ENCODE measurements around the gene CDK5RAP1. TPM values are rescaled to one million over a fixed set of nuclear protein-coding genes. Genes with fewer than 3 reads are reported as not detected.

CDK5RAP1 gene
- total RNA-seq, 2 donors from 2014 or later: 45.2 to 59.7 TPM

GRCh38 chr20:33310327-33310899 lies 90.9 kb downstream of the CDK5RAP1 start:
- Mint-ChIP-seq H3K27me3 (ENCODE audit: insufficient read depth) (no peaks in the 10 kb centered on the region), H3K9me3 (no peaks in the 10 kb centered on the region), H3K4me1 (no peaks in the 10 kb centered on the region), H3K4me3 (no peak overlapping the region), H3K36me3 (ENCODE audit: low read depth) (no peaks in the 10 kb centered on the region), H3K27ac (no peak overlapping the region)
- Histone ChIP-seq H3K27me3 (ENCODE audit: control insufficient read depth, insufficient read depth, low read length, poor library complexity, severe bottlenecking) (no peaks in the 10 kb centered on the region), H3K4me3 (ENCODE audit: low read length) (no peak overlapping the region), H3K27ac (ENCODE audit: low read depth, low read length) (no peak overlapping the region), H3K9me3 (ENCODE audit: control insufficient read depth, low read length) (no peaks in the 10 kb centered on the region), H3K36me3 (ENCODE audit: control insufficient read depth, insufficient read depth, low read length) (no peaks in the 10 kb centered on the region), H3K4me1 (ENCODE audit: control insufficient read depth, insufficient read depth, low read length) (no peaks in the 10 kb centered on the region), H3K9ac (ENCODE audit: extremely low read depth, low read length, poor library complexity, severe bottlenecking) (no peak overlapping the region)
- TF ChIP-seq, protein P1, sequence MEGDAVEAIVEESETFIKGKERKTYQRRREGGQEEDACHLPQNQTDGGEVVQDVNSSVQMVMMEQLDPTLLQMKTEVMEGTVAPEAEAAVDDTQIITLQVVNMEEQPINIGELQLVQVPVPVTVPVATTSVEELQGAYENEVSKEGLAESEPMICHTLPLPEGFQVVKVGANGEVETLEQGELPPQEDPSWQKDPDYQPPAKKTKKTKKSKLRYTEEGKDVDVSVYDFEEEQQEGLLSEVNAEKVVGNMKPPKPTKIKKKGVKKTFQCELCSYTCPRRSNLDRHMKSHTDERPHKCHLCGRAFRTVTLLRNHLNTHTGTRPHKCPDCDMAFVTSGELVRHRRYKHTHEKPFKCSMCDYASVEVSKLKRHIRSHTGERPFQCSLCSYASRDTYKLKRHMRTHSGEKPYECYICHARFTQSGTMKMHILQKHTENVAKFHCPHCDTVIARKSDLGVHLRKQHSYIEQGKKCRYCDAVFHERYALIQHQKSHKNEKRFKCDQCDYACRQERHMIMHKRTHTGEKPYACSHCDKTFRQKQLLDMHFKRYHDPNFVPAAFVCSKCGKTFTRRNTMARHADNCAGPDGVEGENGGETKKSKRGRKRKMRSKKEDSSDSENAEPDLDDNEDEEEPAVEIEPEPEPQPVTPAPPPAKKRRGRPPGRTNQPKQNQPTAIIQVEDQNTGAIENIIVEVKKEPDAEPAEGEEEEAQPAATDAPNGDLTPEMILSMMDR (conservative IDR thresholded peaks at IDR 0.05): no peak
- WGBS, 2 experiments (ENCODE audit: insufficient coverage in 1 of 2, insufficient read length in 1 of 2): 80 to 88% methylated on average over 3 to 6 of the region's 6 CpGs
- no peak for DNase-seq

DNA sequence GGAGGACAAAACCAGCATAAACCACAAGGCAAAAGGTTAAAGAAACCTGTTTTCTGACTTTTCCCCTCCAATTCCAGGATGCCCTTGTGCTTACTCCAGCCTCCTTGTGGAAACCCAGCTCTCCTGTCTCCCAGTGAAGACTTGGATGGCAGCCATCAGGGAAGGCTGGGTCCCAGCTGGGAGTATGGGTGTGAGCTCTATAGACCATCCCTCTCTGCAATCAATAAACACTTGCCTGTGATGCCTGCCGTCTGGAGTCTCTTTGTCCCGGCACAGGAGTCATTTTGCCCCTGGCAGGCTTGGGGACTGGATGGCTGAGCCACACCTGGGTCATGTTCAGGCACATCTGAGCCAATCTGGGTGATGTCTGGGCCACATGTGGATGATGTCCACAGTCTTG lies 91.7 kb downstream of the CDK5RAP1 start:
- Mint-ChIP-seq H3K4me3 (no peak overlapping the region), H3K36me3 (ENCODE audit: low read depth) (no peaks in the 10 kb centered on the region), H3K9me3 (no peaks in the 10 kb centered on the region), H3K4me1 (no peaks in the 10 kb centered on the region), H3K27ac (no peak overlapping the region), H3K27me3 (ENCODE audit: insufficient read depth) (no peaks in the 10 kb centered on the region)
- TF ChIP-seq, protein P1 (conservative IDR thresholded peaks at IDR 0.05): no peak
- Histone ChIP-seq H3K36me3 (ENCODE audit: control insufficient read depth, insufficient read depth, low read length) (no peaks in the 10 kb centered on the region), H3K9ac (ENCODE audit: extremely low read depth, low read length, poor library complexity, severe bottlenecking) (no peak overlapping the region), H3K4me3 (ENCODE audit: low read length) (no peak overlapping the region), H3K27ac (ENCODE audit: low read depth, low read length) (no peak overlapping the region), H3K4me1 (ENCODE audit: control insufficient read depth, insufficient read depth, low read length) (no peaks in the 10 kb centered on the region), H3K27me3 (ENCODE audit: control insufficient read depth, insufficient read depth, low read length, poor library complexity, severe bottlenecking) (no peaks in the 10 kb centered on the region), H3K9me3 (ENCODE audit: control insufficient read depth, low read length) (no peaks in the 10 kb centered on the region)
- no peak for DNase-seq
- 44 to 88% methylated on average over 2 of the region's 2 CpGs for WGBS, 2 experiments (ENCODE audit: insufficient coverage in 1 of 2, insufficient read length in 1 of 2)

Other genes starting within 250 kb of the CDK5RAP1 start
- gene BPIFA2, start 233.4 kb downstream of the CDK5RAP1 start, total RNA-seq: not detected
- not detected for gene BPIFA3, start 184.2 kb downstream of the CDK5RAP1 start, total RNA-seq
- 1 to 10 TPM in 1 of 2 donors, not detected in 1; 1.4 TPM for gene BPIFA1, start 165.5 kb downstream of the CDK5RAP1 start, total RNA-seq
- under 1 TPM; 0.24 to 0.26 TPM for gene BPIFB1, start 118.3 kb downstream of the CDK5RAP1 start, total RNA-seq
- gene SNTA1, start 42.2 kb upstream of the CDK5RAP1 start, total RNA-seq: 1 to 10 TPM; 4.6 to 8.2 TPM
- 10 to 100 TPM; 26.8 to 32.7 TPM for gene CBFA2T2, start 88.6 kb upstream of the CDK5RAP1 start, total RNA-seq